Hindlimb muscle (tissue), 1 donor: Measurements from ENCODE around the gene FKBP4. TPM values are rescaled to one million over a fixed set of nuclear protein-coding genes. Genes with fewer than 3 reads are reported as not detected.
A peak's percentile ranks its signal among the peaks of the same experiment; 100 is the strongest.

Source experiments
- DNase-seq: peaks from one replicate; pipeline ENCODE4 v3.0.0-alpha.2; 2013
- polyA plus RNA-seq: library from polyadenylated mRNA; unstranded; fragments of 120-200 nt; gene quantifications from one replicate; pipeline ENCODE4 v1.2.1, GENCODE V29; 2013; ENCODE audit not compliant: insufficient read length

FKBP4 gene
- polyA plus RNA-seq, 1 donor, result 43.4 TPM

DNA sequence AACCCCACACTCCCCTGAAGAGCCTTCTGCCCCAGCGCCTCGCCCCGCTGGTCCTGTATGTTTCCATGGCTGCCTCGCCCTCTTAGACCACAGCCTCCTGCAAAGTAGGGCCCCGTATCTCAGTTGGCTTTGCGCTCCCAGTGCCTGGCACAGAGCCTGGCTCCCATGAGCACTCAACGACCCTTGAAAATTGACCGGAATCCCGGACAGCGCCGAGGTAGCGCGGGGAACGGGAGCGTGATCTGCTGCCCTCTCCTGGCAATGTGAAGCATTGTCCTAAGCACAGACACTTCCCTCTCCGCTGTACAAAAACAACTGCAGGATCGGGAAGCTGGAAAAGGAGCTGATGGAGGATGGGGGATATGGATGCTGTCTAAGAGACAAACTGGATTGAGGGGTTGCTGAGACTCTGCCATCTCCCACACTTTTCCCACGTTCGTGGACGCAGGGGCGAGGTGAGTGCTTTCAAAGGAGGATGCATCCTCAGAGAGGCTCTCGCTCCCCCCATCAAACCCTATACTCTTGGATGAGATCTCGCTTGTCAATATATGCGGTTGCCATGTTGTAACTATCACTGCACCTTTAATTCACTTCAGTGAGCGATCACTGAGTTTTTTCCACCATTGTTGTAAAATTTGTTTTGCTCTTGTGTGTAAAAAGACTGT lies 10.7 kb upstream of the FKBP4 start:
- DNase-seq, result peak; percentile 63

DNA sequence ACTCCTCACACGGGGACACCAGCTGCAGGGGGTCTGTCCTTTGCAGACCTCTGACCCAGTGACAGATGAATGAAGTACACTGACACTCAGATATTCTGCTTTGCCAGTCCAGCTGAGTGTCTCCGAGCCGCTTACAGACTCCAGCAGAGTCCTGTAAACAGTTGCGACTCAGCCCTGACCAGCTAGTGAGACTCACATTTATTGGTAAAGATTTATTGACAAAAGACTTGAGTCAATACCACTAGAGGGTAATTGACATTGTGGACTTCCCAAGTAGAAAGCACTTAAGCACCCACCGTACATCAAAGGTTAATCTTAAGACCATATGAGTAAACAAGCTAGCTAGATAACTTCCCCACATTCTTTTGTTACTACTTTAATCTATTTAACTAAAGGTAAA lies 9.8 kb upstream of the FKBP4 start:
- DNase-seq, result no peak

DNA sequence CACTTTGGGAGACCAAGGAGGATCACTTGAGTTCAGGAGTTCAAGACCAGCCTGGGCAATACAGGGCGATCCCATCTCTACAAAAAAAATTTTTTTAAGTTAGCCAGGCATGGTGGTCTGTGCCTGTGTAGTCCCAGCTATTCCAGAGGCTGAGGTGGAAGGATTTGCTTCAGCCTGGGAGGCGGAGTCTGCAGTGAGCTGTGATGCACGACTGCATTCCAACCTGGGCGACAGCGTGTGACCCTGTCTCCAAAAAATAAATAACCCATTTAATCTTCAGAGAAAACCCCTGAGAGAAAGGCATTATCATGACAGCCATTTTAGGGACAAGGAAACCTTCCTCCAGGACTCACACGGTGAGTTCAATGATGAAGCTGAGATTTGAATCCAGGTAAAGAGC lies 3.7 kb upstream of the FKBP4 start:
- DNase-seq, result no peak

DNA sequence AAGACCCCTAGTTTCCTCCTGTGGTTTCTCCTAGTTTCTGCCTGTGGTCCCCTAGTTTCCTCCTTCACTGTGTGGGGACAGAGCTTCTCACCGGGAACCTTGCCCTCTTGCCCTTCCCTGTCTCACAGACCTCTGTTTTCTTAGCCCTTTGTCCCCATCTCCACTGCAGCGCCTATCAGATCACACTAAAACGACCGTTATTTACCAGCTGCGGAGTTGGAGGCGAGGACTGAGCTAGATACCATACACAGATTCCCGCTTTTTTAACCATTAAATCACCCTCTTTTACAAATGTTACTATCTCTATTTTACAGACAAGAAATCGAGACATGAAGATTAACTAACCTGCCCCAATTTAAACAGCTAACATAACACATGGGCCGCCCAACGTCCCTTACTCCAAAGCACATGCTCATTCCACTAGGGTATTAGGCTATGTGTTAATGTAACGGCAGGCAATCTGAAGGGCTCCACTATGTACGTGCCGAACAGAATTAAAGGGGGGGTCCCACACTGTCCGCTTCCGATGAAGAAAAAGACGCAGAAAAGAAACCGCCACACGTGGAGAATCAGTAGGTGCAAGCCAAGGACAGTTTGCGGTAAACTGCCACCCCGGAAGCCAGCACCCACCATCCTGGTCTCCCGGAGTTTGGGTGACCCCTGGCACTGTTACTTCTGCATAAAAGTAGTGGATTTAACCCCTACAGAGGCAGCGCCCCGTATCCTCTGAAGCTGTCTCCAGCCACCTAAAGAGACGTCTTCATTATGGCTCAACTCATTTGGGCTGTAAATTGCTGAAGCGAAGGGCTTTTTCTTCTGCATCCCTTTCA lies 1.9 kb upstream of the FKBP4 start:
- DNase-seq, result no peak

DNA sequence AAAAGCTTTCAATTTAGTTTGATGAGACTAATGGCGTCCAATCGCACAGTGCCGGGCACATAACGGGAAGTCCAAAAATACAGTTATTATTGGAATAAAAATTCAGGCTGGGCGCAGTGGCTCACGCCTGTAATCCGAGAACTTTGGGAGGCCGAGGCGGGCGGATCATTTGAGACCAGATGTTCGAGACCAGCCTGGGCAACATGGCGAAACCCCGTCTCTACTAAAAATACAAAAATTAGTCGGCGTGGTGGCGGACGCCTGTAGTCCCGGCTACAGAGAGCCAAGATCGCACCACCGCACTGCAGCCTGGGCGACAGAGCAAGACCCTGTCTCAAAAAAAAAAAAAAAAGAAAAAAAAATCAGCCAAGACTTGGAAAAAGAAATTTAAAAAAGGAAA lies 1.2 kb upstream of the FKBP4 start:
- no peak for DNase-seq

DNA sequence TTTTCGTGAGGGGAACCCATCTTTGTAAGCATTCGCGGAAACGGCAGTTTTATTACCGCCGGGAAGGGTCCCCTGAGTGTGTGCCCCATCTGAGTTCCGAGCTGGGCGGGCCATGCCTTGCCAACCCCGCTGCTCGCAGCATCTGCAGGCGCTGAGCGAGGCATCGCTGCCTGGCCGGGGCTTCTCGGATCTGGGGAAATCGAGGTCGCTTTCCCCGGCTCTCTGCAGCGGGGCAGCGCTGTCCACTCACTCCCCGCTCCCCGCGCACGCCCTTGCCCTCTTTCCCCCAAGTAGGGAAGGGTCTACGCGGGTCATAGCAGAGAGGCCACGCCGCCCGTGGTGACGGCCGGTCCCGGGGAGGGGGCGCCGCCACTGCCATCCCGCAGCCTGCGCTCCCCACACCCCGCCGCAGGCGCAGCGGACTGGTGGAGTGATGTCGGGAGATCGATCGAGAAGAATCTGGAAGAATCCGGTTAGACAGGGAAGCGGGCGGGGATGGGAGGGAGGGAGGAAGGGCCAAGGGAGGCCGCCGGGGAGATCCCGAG lies 507 bp upstream of the FKBP4 start:
- DNase-seq, result no peak

DNA sequence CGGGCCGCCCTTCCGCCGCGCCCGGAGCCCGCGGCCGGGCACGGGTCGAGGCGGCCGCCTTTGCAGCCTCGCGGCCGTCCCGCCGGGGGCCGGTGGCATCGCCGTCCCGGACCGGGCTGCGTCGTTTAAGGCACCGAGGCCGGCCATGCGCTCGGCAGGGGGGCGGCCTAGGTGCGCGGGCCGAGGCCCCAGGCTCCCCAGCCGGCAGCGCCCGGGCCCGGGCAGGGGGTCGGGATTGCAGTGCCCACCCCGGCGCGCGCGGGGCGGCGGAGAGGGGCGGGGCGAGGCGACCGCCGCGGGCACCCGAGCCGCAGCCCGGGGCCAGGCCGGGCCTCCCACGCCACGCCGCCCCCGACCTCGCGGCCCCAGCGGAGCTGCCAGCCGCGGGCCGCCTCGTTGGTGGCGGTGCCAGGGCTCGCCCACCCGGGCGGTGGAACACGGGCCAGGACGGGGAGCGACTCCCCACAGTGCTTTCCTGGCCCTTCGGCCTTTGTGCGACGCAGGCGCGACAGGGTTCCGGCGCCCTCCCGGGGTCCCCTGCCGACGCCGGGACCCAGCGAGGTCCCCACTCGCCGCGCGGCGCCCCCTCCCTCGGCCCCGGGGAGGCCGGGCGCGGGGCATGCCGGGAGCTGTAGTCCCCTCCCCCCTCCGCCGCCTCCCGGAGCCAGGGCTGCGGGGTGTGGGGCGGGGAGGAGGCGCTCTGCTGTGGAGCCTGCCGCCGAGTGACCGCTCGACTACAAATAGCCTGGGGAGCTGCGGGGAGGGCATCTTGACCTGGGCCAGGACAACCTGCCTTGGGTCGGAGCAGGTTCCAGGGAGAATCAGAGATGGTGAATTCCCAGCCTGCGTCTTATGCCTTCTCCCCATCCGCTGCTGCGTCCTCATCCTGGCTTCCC lies 769 bp downstream of the FKBP4 start:
- DNase-seq, result peak; percentile 78

DNA sequence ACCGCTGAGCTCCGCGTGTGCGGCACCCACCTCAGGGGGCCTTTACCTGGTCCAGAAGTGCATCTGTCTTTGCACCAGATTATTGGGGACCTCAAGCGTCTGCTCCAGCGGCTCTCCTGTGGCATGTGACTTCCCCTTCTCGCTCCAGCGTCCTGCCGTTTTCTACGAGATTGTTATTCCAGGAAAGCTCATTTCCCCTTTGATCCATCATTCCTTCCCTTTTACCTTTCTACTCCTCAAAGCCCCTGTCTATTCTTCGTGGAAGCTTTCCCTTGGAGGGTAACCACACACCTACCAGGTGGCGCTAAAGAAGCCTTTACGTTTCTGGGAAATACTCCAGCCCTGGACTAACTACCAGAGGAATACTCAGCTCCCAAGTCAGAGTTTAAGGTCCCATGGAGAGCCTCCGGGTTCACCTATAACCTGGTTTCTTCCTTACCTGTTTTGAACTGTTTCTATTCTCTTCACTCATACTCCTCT lies 1.5 kb downstream of the FKBP4 start:
- DNase-seq, result no peak

DNA sequence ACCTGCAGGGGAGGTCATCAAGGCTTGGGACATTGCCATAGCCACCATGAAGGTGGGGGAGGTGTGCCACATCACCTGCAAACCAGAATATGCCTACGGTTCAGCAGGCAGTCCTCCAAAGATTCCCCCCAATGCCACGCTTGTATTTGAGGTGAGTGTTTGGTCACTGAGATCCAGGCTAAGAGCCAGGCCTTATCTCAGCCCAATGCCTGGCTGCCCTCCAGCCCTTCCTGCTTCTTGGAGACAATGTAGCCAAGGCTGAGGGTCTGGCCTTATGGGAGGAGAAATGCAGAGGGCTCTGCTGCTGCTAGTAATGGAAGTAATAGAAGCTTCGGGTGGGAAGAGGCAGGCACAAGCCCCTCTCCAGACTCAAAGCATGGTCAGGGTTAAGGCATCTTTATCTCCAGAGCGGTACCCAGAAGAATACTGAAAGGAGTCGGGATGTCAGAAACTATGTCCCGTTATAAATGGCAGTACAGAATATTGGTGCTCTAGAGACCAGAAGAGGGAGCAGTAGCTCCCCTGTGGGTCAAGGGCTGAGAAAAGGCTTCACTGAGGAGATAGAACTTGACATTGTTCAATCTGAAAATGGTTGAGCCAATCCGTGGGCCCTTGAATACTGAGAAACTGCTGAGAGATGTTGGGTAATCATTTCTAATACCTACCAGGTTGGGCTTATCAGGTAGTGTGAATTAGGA lies 3.1 kb downstream of the FKBP4 start:
- DNase-seq, result no peak

DNA sequence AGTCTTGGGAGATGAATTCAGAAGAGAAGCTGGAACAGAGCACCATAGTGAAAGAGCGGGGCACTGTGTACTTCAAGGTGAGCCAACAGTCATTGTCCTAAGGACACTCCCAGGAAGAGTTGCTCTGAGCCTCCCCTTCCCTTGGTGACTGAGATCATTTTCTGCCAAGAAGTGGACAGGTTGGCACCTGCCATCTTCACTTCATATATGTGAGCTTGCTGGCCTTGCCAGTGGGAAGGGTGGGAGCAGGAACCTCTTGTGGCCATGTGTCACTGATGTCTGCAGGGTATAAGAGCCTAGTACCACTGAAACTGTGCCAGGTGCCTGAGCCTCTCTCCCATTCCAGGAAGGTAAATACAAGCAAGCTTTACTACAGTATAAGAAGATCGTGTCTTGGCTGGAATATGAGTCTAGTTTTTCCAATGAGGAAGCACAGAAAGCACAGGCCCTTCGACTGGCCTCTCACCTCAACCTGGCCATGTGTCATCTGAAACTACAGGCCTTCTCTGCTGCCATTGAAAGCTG lies 5.3 kb downstream of the FKBP4 start:
- no peak for DNase-seq

DNA sequence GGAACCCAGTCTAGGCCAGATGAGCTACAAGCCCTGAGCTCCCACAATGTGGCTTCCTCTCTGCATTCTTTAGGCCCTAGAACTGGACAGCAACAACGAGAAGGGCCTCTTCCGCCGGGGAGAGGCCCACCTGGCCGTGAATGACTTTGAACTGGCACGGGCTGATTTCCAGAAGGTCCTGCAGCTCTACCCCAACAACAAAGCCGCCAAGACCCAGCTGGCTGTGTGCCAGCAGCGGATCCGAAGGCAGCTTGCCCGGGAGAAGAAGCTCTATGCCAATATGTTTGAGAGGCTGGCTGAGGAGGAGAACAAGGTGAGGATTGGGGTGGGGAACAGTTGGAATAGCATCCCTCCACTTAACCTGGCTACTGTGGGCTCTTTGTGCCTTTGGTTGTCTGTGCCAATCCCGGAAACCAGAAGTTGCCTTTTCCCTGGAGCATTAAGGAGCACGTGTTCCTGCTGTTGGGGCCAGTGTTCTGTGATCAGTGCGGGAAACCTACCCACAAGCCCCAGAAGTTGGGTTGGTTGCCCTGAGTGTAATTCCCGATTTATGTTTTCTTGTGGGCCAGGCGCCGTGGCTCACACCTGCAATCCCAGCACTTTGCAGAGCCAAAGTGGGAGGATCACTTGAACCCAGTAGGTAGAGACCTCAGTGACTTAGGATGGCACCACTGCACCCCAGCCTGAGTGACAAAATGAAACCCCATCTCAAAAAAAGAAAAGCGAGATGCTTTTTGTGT lies 6.4 kb downstream of the FKBP4 start:
- no peak for DNase-seq

DNA sequence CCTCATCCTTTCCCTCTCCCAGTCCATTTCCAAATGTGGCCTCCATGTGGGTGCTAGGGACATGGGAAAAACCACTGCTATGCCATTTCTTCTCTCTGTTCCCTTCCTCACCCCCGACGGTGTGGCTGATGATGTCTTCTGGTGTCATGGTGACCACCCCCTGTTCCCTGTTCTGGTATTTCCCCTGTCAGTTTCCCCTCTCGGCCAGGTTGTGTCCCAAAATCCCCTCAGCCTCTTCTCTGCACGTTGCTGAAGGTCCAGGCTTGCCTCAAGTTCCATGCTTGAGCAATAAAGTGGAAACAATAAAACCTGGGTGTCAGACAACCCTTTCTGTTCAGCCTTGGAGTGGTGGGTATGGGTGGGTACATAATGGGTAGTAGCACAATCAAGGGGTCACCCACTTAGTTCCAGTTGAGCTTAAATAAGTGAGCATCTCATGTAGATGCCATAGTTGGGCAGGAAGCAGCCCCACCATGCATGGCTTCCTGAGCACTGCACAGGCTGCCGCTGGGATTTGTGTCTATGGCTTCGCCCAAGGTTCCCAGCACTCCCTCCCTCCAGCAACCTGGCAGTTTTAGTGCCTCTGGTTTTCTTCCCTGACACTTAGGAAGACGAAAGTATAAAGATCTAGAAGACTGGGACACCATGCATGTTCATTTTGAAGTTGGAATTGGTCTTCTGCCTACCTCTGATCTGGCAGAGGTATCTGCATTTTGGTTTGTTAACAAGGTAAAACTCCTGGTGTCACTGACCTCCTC lies 9.0 kb downstream of the FKBP4 start:
- no peak for DNase-seq

DNA sequence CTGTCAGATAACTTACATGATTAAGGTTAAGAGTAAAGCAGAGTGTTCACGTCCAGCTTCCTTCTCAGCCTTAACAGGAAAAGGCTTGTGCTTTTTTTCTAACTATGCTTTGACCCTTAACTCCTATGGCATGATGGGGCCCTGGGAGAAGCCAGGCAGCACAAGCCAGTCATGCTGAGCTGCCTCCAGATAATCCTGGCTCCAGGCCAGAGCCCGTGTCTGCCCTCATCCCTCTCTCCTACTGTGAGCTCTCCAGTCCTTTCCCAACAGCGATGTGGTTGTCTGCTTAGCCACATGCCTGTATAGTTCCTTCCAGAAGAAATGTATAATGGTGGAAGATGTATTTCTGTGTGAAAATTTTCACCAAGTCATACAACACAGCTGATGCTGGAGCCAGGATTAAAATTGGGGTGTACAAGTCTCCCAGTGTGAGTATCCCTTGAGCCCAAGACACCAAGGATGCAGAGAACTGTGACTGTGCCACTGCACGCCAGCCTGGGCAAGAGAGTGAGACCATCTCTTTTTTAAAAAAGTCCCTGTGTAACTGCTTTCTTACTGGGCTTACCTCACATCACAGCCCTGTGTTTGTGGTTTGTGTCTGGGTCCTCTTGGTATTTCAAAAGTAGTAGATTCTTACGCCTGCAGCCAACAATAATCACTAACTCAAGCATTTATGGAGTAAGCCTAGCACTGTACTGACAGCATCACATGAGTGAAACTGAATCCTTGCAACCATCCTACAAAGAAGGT lies 9.8 kb downstream of the FKBP4 start:
- no peak for DNase-seq

DNA sequence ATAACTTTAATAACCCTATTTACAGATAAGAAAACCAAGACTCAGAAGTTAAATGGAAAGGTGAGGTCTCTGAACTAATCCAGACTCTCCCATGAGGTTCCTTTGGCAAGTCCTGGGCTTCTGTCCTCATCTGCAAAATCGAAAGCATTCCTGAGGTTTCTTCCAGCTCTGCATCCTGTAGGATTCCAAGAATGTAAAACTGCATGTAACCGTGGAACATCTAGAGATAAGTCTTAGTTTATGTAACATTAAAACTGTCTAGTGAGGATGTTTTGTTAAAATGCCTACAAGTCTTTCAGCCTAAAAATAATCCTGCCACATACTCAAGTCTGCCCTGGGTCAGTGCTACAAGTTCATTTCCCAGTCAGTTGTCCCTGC lies 10.4 kb downstream of the FKBP4 start:
- no peak for DNase-seq

DNA sequence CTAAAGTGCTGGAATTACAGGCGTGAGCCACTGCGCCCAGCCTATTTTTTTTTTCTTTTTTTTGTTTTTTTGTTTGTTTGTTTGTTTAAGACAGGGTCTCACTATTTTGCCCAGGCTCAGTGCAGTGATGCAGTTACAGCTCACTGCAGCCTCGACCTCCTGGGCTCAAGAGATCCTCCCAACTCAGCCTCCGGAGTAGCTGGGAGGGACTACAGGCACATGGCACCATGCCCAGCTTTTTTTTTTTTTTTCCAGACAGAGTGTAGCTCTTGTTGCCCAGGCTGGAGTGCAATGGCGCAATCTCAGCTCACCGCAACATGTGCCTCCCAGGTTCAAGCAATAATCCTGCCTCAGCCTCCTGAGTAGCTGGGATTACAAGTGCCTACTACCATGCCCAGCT lies 11.9 kb downstream of the FKBP4 start:
- DNase-seq, result no peak

DNA sequence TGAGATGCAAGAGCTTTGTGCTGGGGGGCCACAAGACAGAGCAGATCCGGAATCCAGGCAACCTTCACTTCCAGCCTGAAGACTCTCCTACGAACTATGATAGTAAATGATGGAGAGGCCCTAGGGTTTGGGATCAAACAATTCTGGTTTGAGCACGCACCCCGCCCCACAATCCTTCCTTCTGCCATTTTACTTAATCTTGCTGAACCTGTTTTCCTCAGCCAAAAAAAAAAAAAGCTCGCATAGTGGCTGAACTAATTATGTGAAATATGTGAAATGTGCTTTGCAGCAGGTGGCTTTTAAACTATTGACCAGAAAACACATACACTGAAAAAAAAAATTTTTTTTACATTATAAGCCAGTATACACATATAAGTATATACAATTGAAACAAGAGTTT lies 17.0 kb downstream of the FKBP4 start:
- DNase-seq, result no peak

DNA sequence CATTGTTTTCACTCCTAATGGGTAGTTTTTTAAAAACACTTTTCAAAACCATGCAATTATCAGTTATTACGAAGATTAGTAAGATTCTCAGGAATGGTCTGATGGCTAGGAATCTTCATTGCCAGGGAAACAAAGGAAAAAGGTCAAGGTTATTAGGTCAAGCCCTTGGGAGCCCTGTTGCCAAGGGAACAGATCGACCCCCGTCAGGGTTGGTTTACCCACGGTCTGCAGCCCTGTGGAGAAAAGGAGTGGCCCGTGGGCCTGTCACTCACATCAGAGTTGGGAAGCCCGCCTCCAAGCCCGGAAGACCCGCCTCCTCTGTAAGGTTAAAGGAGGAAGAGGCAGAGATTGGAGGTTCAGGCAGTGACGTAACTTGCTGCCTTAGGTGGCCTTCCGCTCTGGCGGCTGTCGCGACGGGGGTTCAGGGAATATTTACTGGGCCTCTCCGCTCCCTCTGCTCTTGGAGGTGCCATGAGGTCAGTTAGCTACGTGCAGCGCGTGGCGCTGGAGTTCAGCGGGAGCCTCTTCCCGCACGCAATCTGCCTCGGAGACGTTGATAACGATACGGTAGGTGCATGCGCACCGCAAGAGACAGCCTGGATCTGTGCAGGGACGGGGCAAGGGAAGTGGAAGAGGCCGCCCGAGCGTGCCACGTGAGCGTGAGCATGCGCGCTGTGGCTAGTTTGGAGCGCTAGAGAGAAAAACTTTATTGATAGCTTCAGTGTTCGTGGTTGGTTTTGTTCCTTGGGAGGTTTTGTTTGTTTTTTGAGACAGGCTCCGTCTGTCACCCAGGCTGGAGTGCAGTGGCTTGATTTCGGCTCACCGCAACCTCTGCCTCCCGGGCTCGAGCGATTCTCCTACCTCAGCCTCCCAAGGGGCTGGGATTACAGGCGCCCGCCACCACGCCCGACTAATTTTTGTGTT lies 17.8 kb downstream of the FKBP4 start, which contains the start of gene ITFG2:
Gene ITFG2 (plus strand): TSS at position 379 of the 924 bp plus-strand sequence. CDS start 93 bp downstream, at position 472.
- peak; percentile 98 for DNase-seq
